Cardiac fibroblast (primary cell): ENCODE results near the gene AMHR2.
A peak's percentile ranks its signal among the peaks of the same experiment; 100 is the strongest.
"Not testable (repeated sequence)": the region's sequence is repeated elsewhere in the genome, so short reads cannot be mapped to it uniquely, and the experiment has no call there.

Source experiments
- DNase-seq, 2 donors: peaks; one replicate each; pipeline versions ENCODE4 v3.0.0 to v3.0.0-alpha.2; 2010; ENCODE audit warnings: low read depth in 2 of 2
- H3K4me3 ChIP-seq, 2 donors: replicated peaks in 1 of 2; 1 replicate in 1 of 2; 2 replicates in 1 of 2; pipeline ENCODE4 v1.5.1; 2011; ENCODE audit warnings: low read depth in 2 of 2, low read length in 2 of 2, mild to moderate bottlenecking in 2 of 2, moderate library complexity in 1 of 2
- TF ChIP-seq, protein P1 (sequence below): IDR thresholded peaks from one replicate; pipeline ENCODE4 v1.5.1; 2011; ENCODE audit warnings: low read depth, mild to moderate bottlenecking, low read length, inconsistent platforms

AMHR2 gene

DNA sequence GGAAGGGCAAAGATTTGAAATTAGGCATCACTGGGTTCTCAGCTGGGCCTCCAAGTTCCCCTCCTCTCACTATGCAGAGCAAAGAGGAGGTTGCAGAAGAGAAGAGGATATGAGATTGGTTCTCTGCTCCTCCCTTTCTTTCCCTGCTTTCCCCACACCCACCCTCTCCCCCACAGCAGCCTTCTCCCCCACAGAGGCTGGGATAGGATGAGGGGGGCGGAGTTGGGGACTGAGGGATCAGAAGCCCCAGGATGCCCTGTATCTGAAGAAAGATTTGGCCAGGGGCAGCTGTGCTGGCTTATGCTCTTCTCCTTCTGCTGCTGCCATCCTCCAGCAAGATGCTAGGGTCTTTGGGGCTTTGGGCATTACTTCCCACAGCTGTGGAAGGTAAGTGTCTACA is at the start of gene AMHR2:
Gene AMHR2 (plus strand): TSS at position 259 of the 400 bp plus-strand sequence. CDS start 80 bp downstream, at position 339.
- DNase-seq = no peak
- TF ChIP-seq, protein P1, sequence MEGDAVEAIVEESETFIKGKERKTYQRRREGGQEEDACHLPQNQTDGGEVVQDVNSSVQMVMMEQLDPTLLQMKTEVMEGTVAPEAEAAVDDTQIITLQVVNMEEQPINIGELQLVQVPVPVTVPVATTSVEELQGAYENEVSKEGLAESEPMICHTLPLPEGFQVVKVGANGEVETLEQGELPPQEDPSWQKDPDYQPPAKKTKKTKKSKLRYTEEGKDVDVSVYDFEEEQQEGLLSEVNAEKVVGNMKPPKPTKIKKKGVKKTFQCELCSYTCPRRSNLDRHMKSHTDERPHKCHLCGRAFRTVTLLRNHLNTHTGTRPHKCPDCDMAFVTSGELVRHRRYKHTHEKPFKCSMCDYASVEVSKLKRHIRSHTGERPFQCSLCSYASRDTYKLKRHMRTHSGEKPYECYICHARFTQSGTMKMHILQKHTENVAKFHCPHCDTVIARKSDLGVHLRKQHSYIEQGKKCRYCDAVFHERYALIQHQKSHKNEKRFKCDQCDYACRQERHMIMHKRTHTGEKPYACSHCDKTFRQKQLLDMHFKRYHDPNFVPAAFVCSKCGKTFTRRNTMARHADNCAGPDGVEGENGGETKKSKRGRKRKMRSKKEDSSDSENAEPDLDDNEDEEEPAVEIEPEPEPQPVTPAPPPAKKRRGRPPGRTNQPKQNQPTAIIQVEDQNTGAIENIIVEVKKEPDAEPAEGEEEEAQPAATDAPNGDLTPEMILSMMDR = no peak
- no peak within 1 kb of the TSS for H3K4me3 ChIP-seq

DNA sequence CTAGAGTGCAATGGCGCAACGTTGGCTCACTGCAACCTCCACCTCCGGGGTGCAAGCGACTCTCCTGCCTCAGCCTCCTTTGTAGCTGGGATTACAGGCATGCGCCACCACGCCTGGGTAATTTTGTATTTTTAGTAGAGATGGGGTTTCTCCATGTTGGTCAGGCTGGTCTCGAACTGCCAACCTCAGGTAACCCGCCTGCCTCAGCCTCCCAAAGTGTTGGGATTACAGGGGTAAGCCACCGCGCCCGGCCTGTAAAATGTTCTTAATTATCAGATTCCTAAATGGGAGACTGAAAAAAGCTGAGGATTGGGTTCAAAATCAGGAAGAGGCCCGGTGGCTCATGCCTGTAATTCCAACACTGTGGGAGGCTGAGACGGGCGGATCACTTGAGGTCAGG is 49.4 kb upstream of the AMHR2 start:
- DNase-seq = not testable (repeated sequence)

GRCh38 chr12:53376747-53377146 is 46.9 kb upstream of the AMHR2 start:
- no peak for DNase-seq
- no peak overlapping the region for H3K4me3 ChIP-seq
- TF ChIP-seq, protein P1 = no peak

More for the DNA sequence above, 49.4 kb upstream of the AMHR2 start:
- not testable (repeated sequence) for H3K4me3 ChIP-seq

DNA sequence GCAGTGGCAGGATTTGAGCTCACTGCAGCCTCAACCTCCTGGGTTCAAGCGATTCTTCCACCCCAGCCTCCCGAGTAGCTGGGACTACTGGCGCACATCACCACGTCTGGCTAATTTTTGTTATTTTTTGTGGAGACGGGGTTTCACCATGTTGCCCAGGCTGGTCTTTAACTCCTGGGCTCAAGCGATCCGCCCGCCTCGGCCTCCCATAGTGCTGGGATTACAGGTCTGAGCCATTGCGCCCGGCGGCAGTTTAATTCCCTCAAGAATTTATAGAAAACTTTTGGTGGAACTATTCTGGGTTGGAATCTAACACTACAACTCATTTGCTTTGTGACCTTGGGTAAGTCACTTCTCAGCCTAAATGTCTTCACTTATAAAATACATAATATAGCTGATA is 45.4 kb upstream of the AMHR2 start:
- no peak for DNase-seq
- no peak overlapping the region for H3K4me3 ChIP-seq
- TF ChIP-seq, protein P1 = no peak

DNA sequence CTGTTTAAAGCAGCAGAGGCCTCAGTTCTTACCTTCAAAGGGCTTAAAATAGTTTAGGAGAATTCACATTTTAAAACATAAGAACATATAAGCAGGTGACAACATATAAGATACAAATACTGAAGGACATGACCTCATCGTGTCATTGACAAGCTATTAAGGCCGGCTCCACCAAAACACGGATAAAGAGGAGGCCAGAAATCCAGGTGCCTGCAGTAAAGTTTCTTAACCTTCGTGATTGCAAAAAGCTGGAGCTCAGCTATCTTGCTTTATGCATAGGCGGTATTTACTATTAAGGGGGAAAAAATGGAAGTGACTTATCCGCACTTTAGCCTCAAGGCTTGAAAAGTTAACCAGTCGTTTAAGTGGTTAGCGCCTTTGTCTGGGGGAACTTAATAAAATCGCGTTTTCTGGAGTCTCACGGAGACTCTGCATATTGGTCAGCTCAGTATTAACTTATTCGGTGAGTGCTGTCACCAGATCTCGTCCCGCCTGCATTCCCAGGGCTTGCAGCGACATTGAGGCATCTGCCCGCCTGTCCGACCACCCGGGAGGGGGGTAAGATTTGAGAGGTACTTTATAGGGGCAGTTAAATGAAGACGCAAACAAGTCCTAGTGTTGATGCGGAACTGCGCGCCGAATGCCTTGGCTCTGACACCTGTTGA is 44.8 kb upstream of the AMHR2 start:
- DNase-seq = no peak
- TF ChIP-seq, protein P1 = no peak
- H3K4me3 ChIP-seq = peak overlapping the region; percentile 51 to 60

DNA sequence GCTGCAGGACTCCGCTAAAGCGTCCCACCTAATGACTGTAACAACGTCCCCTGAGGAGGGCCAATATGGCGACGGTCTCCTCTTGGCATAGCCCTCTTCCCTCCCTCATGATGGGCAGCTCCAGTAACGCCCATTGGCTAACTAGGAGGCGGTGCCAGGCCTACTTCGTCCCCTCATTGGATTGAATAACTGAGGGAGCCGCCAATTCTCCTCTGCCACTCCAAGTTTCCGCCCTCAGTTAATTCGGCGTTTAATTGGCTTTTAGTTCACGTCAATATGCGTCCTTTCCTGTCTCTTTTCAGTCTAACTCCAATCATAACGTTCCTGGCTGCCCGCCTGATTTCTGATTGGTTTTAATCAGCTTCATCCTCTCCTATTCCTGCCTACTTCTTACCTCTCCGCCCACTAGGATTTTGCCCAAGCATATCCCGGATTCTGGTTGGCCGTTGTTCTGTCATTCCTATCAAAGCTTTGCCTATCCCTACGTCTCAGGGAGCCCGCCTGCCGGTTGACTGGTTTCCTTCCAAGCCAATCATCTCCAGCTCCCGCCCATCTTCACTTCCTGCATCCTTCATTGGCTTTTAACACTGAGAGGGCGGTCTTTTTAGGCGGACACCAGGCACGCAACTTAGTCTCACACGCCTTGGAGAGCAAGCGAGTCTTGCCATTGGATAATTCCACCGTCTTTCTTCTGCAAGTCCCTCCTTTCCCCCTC is 44.1 kb upstream of the AMHR2 start:
- DNase-seq = peak; percentile 100
- TF ChIP-seq, protein P1 = no peak
- H3K4me3 ChIP-seq = peak overlapping the region; percentile 51 to 60

DNA sequence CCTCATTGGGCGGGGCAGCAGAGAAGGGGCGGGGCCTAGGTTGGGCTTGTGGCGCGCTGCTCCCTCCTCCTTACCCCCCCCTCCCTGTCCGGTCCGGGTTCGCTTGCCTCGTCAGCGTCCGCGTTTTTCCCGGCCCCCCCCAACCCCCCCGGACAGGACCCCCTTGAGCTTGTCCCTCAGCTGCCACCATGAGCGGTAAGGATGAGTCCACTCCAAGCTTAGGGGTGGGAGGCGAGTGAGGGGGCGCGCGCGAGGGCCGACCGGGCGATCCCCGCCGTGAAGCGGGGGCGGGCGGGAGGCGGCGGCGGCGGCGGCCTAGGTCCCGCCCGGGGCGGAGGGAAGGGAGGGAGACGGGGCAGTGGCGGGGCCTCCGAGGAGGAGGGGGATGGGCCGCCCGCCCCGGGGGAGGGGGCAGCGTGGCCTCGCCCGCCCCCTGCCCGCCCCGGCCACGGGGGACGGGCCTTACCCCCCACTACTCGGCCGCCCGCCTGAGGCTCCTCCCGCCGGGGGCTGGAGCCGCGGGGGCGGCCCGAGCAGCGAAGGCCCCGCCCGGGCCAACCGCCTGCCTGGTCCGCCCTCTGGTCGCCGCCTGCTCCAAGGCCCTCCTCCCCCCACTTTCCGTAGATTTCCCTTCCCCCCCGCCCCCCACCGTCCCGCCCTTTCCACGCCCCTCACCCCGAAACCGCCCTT is 43.4 kb upstream of the AMHR2 start, which contains the start of gene SP1:
Gene SP1 (plus strand): TSS at position 73 of the 690 bp plus-strand sequence. CDS start 116 bp downstream, at position 189.
- TF ChIP-seq, protein P1 = no peak
- peak within 1 kb of the TSS; percentile 51 to 60 for H3K4me3 ChIP-seq
- DNase-seq = peak; percentile 92 to 98
